Astrocyte (in vitro differentiated cells and primary cell): ENCODE measurements around the gene HES6.

Experiments
- CTCF ChIP-seq: IDR thresholded peaks from 2 replicates; pipeline ENCODE4 v1.5.1; 2011; ENCODE audit warnings: low read depth, mild to moderate bottlenecking, inconsistent platforms, low read length, moderate library complexity; ENCODE audit not compliant: insufficient read depth
- EZH2 ChIP-seq: IDR thresholded peaks from 2 replicates; pipeline ENCODE4 v1.6.1; 2012; ENCODE audit warnings: mild to moderate bottlenecking, low read length, inconsistent platforms; ENCODE audit not compliant: insufficient read depth

DNA sequence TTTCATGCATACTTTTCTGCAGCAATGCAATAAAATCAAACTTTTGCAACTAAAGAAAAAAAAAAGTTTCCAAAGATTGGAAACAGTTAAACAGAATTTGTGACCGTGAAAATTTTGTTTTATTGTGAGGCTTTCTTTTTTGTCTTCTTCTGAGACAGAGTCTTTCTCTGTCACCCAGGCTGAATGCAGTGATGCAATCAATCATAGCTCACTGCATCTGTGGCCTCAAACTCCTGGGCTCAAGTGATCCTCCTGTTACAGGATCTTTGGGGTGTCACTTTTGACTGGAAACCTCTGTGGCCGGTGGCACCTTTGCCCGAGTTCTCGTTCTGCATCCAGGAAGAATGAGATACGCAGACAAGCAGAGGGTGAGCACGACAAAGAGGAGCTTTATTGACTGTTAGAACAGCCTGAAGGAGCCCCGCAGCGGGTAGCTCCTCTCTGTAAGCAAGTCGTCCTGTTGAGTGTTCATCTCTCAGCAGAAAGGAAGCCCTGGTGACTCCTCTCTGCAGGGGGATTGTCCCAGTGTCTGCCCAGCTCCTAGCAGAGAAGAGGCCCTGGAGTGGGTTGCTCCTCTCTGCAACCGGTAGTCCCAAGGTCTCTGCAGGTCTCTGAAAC, 19.5 kb downstream of the HES6 start:
- TF ChIP-seq CTCF: no peak
- no peak for TF ChIP-seq EZH2
